GM23338 (cell line): ENCODE measurements around the gene CHST11.

Source experiments
- CREB1 ChIP-seq: fragments of 250-450 bp; sonication (Bioruptor Pico); IDR thresholded peaks from 2 replicates; pipeline ENCODE4 v1.5.0; 2020; ENCODE audit warnings: low read depth, mild to moderate bottlenecking, moderate library complexity
- EZH2 ChIP-seq: fragments of 200-600 bp; sonication (generic); IDR thresholded peaks from one replicate; pipeline ENCODE4 v1.8.0; 2017; ENCODE audit warnings: antibody characterized with exemption, mild to moderate bottlenecking, low read depth; ENCODE audit not compliant: unreplicated experiment
- EZH2phosphoT487 ChIP-seq: fragments of 200-600 bp; sonication (generic); IDR thresholded peaks from one replicate; pipeline ENCODE4 v1.8.1; 2018; ENCODE audit warnings: antibody characterized with exemption; ENCODE audit not compliant: unreplicated experiment
- JUNB ChIP-seq: IDR thresholded peaks from one replicate; pipeline ENCODE4 v1.6.1; 2016; ENCODE audit warnings: antibody characterized with exemption; ENCODE audit not compliant: unreplicated experiment
- NANOG ChIP-seq: IDR thresholded peaks from 2 replicates; pipeline ENCODE4 v1.6.1; 2016; ENCODE audit warnings: antibody characterized with exemption, borderline replicate concordance
- POLR2AphosphoS5 ChIP-seq: IDR thresholded peaks from 2 replicates; pipeline ENCODE4 v1.6.1; 2016; ENCODE audit warnings: antibody characterized with exemption, low read depth
- ZNF331 ChIP-seq: fragments of 250-450 bp; sonication (Bioruptor Pico); IDR thresholded peaks from 2 replicates; pipeline ENCODE4 v1.5.0; 2020; ENCODE audit warnings: low read depth, mild to moderate bottlenecking, moderate library complexity
- TF ChIP-seq, protein P1 (sequence below), 2 experiments: fragments of 200-600 bp in 1 of 2; sonication (generic) in 1 of 2; conservative IDR thresholded peaks; 2 replicates each; pipeline versions ENCODE4 v1.5.1 to v1.6.1; 2016 to 2017; ENCODE audit warnings: antibody characterized with exemption in 2 of 2, low read depth in 2 of 2, mild to moderate bottlenecking in 2 of 2, moderate library complexity in 1 of 2
- TF ChIP-seq, protein P2 (sequence below): IDR thresholded peaks from 2 replicates; pipeline ENCODE4 v1.6.1; 2016; ENCODE audit warnings: antibody characterized with exemption
- TF ChIP-seq, protein P3 (sequence below): IDR thresholded peaks from one replicate; pipeline ENCODE4 v1.6.1; 2018; ENCODE audit warnings: antibody characterized with exemption; ENCODE audit not compliant: unreplicated experiment
- TF ChIP-seq, protein P4 (sequence below): fragments of 250-450 bp; sonication (Bioruptor Pico); IDR thresholded peaks from 2 replicates; pipeline ENCODE4 v1.5.0; 2020; ENCODE audit warnings: mild to moderate bottlenecking, moderate library complexity

DNA sequence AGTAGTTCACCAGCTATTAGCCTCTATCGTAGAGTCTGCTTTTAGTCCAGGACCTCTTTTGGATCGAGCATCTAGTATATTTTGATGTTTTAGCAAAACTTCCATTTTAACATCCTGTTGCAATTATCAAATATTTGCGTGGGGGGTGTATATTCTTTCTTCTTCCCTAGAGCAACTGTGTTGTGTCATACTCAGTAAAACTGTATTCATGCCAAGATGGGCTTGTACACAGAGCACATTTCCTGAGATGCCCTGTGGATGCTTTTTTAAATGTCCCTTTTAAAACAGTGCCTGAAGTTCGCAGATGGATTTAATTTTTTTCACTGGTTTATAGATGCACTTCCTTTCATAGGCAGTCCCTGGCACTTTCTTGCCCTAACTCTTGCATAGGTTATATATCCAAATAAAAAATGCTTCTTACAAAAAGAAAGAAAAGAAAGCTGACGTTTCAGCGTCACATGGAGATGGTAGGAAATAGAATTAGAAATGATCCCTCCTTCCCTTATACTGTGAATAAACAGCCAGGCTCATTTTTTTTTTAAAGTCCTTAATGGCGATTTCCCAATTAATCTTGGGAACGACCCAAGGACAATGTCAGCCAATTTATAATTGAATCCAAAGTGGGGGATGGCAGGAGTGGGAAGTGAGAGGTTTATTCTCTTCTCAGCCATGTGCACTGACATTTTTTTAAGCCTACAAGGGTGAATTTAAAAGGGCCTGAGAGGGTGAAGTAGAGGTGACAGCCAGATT is 254.4 kb downstream of the CHST11 start:
- TF ChIP-seq POLR2AphosphoS5 (no peak), CREB1 (no peak), EZH2 (no peak), EZH2phosphoT487 (no peak), NANOG (no peak), JUNB (no peak), ZNF331 (CRISPR knock-in tag) (no peak)
- TF ChIP-seq, protein P1, sequence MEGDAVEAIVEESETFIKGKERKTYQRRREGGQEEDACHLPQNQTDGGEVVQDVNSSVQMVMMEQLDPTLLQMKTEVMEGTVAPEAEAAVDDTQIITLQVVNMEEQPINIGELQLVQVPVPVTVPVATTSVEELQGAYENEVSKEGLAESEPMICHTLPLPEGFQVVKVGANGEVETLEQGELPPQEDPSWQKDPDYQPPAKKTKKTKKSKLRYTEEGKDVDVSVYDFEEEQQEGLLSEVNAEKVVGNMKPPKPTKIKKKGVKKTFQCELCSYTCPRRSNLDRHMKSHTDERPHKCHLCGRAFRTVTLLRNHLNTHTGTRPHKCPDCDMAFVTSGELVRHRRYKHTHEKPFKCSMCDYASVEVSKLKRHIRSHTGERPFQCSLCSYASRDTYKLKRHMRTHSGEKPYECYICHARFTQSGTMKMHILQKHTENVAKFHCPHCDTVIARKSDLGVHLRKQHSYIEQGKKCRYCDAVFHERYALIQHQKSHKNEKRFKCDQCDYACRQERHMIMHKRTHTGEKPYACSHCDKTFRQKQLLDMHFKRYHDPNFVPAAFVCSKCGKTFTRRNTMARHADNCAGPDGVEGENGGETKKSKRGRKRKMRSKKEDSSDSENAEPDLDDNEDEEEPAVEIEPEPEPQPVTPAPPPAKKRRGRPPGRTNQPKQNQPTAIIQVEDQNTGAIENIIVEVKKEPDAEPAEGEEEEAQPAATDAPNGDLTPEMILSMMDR (conservative IDR thresholded peaks at IDR 0.05; ENCODE audit: low read depth in 2 of 2) = no peak
- TF ChIP-seq, protein P2, sequence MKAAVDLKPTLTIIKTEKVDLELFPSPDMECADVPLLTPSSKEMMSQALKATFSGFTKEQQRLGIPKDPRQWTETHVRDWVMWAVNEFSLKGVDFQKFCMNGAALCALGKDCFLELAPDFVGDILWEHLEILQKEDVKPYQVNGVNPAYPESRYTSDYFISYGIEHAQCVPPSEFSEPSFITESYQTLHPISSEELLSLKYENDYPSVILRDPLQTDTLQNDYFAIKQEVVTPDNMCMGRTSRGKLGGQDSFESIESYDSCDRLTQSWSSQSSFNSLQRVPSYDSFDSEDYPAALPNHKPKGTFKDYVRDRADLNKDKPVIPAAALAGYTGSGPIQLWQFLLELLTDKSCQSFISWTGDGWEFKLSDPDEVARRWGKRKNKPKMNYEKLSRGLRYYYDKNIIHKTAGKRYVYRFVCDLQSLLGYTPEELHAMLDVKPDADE = no peak
- TF ChIP-seq, protein P3, sequence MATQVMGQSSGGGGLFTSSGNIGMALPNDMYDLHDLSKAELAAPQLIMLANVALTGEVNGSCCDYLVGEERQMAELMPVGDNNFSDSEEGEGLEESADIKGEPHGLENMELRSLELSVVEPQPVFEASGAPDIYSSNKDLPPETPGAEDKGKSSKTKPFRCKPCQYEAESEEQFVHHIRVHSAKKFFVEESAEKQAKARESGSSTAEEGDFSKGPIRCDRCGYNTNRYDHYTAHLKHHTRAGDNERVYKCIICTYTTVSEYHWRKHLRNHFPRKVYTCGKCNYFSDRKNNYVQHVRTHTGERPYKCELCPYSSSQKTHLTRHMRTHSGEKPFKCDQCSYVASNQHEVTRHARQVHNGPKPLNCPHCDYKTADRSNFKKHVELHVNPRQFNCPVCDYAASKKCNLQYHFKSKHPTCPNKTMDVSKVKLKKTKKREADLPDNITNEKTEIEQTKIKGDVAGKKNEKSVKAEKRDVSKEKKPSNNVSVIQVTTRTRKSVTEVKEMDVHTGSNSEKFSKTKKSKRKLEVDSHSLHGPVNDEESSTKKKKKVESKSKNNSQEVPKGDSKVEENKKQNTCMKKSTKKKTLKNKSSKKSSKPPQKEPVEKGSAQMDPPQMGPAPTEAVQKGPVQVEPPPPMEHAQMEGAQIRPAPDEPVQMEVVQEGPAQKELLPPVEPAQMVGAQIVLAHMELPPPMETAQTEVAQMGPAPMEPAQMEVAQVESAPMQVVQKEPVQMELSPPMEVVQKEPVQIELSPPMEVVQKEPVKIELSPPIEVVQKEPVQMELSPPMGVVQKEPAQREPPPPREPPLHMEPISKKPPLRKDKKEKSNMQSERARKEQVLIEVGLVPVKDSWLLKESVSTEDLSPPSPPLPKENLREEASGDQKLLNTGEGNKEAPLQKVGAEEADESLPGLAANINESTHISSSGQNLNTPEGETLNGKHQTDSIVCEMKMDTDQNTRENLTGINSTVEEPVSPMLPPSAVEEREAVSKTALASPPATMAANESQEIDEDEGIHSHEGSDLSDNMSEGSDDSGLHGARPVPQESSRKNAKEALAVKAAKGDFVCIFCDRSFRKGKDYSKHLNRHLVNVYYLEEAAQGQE = no peak
- TF ChIP-seq, protein P4, sequence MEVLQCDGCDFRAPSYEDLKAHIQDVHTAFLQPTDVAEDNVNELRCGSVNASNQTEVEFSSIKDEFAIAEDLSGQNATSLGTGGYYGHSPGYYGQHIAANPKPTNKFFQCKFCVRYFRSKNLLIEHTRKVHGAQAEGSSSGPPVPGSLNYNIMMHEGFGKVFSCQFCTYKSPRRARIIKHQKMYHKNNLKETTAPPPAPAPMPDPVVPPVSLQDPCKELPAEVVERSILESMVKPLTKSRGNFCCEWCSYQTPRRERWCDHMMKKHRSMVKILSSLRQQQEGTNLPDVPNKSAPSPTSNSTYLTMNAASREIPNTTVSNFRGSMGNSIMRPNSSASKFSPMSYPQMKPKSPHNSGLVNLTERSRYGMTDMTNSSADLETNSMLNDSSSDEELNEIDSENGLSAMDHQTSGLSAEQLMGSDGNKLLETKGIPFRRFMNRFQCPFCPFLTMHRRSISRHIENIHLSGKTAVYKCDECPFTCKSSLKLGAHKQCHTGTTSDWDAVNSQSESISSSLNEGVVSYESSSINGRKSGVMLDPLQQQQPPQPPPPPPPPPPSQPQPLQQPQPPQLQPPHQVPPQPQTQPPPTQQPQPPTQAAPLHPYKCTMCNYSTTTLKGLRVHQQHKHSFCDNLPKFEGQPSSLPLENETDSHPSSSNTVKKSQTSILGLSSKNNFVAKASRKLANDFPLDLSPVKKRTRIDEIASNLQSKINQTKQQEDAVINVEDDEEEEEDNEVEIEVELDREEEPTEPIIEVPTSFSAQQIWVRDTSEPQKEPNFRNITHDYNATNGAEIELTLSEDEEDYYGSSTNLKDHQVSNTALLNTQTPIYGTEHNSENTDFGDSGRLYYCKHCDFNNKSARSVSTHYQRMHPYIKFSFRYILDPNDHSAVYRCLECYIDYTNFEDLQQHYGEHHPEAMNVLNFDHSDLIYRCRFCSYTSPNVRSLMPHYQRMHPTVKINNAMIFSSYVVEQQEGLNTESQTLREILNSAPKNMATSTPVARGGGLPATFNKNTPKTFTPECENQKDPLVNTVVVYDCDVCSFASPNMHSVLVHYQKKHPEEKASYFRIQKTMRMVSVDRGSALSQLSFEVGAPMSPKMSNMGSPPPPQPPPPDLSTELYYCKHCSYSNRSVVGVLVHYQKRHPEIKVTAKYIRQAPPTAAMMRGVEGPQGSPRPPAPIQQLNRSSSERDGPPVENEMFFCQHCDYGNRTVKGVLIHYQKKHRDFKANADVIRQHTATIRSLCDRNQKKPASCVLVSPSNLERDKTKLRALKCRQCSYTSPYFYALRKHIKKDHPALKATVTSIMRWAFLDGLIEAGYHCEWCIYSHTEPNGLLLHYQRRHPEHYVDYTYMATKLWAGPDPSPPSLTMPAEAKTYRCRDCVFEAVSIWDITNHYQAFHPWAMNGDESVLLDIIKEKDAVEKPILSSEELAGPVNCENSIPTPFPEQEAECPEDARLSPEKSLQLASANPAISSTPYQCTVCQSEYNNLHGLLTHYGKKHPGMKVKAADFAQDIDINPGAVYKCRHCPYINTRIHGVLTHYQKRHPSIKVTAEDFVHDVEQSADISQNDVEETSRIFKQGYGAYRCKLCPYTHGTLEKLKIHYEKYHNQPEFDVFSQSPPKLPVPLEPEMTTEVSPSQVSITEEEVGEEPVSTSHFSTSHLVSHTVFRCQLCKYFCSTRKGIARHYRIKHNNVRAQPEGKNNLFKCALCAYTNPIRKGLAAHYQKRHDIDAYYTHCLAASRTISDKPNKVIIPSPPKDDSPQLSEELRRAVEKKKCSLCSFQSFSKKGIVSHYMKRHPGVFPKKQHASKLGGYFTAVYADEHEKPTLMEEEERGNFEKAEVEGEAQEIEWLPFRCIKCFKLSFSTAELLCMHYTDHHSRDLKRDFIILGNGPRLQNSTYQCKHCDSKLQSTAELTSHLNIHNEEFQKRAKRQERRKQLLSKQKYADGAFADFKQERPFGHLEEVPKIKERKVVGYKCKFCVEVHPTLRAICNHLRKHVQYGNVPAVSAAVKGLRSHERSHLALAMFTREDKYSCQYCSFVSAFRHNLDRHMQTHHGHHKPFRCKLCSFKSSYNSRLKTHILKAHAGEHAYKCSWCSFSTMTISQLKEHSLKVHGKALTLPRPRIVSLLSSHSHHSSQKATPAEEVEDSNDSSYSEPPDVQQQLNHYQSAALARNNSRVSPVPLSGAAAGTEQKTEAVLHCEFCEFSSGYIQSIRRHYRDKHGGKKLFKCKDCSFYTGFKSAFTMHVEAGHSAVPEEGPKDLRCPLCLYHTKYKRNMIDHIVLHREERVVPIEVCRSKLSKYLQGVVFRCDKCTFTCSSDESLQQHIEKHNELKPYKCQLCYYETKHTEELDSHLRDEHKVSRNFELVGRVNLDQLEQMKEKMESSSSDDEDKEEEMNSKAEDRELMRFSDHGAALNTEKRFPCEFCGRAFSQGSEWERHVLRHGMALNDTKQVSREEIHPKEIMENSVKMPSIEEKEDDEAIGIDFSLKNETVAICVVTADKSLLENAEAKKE (CRISPR knock-in tag) = no peak
